GM19438 (cell line): ENCODE data around the gene SGK2.

ENCODE experiments used
- ATAC-seq: cut with Tn5 transposase; IDR thresholded peaks from one replicate; pipeline ENCODE4 v1.9.1; 2021; ENCODE audit warnings: low read depth; ENCODE audit not compliant: unreplicated experiment

Gene SGK2

DNA sequence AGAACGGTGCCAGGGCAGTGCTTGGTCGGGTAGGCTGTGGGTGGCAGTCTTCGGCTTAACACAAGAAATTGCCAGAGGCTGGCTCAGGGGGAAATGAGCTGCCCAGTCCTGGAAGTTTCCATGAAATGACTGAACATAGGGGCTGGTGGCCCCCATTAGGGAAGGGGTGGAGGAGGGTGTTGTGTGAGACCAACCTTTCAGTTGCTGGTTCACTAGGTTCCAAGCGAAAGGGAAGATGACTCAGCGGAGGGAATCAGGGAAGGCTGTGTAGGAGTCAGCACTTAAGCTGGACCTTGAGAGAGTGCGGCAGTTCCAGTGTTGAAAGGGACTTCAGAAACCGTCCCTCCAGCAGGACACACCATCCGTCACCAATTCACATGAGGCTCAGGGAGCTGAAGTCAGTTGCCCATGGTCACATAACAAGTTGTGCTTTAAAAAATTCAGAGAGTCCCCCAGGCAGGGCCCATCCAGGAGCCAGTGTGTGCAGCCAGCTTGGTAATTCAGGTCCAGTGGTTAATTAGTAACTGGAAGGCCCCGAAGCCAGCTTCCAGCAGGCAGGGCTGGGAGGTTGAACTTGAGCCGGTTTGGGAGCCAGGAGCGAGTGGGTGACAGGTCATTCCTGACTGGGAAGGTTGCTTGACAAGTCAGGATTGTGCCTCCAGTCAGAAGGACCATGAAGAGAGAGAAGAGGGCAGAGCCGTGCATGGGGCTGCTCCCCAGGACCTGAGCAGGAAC lies at the start of gene SGK2:
TSS of gene SGK2 (plus strand) at position 616 of the 735 bp plus-strand sequence. CDS start 7,469 bp downstream, outside the sequence.
- no peak for ATAC-seq

- ATAC-seq = no peak
These were observed 46.9 kb upstream of the SGK2 start for GRCh38 chr20:43511879-43512278.

- peak; percentile 5 for ATAC-seq
These were observed 45.4 kb upstream of the SGK2 start for GRCh38 chr20:43513372-43513930.

DNA sequence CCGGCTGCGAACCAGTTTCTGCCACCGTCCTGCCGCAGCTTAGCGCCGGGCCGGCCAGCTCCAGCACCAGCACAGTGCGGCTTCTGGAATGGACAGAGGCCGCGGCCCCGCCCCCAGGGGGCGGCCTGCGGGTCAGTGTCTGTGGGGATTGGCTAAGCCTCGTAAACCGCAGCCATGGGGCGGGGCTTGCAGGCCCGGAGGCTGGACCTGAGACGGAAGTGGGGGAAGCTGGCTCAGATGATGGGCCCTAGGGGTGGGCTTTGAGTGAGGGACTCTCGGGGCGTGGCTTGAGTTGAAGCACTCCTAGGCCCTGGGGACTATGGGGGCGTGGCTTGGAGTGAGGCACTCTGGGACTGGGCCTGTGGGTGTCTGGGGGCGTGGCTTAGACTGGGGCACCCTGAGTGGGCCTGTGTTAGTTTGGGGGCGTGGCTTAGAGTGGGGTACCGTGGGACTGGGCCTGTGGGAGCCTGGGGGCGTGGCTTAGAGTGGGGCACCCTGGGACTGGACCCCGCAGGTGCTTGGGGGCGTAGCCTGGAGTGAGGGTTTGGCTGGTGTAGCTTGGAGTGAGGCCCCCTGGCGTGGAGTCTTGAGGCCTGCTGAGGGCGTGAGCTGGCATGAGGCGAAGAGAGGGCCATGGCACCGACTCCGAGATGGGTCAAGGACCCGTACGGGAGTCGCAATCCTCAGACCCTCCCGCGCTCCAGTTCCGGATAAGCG lies 44.7 kb upstream of the SGK2 start:
- ATAC-seq = peak; percentile 82

- peak; percentile 20 for ATAC-seq
These were observed 44.2 kb upstream of the SGK2 start for GRCh38 chr20:43514648-43514999.

DNA sequence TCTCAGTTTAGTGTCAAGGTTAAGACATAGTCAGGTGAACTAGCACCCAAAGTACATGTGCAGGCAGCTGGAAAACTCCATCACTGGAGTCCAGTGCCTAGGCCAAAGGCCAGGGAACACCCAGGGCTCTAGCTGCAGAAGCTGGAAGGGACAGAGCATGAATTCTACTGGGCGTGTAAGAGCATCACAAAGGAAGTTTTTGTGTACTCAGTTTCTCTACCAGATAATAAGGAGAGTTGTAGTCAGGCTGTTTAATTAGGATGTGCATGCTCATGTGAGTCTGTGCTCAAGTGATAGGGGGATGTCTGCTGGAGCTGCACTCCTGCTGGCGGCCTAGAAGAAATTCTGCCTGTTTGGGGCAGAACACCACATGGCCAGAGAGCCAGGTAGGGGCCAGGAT lies 43.2 kb upstream of the SGK2 start:
- ATAC-seq = no peak

DNA sequence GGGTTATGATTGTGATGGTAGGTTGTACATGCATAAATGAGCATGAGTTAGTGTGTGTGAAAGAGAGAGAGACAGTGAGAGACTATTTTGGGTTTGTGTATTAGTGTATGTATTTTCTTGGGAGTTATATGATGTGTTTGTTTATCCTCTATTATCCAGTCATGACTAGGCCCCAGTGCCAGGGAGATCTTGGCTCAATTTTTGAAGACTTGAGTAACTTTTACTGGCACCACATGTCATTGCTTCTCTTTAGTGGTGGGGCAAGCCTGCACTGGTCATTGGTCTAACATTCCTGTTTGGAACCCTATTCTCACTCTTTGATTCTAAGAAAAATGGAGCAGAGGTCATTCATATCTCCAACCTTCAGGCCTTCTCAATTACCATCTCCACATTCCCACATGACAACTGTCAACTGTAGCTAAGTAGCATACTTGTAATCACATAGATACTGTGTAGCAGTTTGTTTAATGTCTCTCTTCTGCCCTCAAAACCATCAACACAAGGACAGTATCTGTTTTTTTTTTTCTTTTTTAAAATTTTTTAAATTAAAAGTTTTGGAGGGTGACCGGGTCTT lies 42.5 kb upstream of the SGK2 start:
- no peak for ATAC-seq

DNA sequence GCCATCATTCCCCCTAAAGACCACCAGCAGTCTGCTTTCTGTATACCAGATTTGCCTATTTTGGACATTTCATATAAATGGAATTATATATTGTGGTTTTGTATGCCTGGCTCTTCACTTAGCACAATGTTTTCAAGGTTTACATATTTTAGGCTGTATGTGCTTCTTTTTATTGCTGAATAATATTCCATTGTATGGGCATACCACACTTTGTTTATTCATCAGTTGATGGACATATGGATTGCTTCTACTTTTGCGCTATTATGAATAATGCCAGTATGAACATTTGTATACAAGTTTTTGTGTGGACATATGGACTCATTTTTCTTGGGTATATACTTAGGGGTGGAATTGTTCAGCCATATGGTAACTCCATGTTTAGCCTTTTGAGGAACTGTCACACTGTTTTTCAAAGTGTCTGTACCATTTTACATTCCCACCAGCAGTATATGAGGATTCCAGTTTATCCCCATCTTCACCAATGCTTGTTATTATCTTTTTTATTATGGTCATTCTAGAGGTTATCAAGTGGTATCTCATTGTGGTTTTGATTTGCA lies 38.7 kb upstream of the SGK2 start:
- ATAC-seq = no peak

GRCh38 chr20:43525021-43525420 lies 33.8 kb upstream of the SGK2 start:
- ATAC-seq = no peak

GRCh38 chr20:43528258-43528875 lies 30.5 kb upstream of the SGK2 start:
- ATAC-seq = no peak

DNA sequence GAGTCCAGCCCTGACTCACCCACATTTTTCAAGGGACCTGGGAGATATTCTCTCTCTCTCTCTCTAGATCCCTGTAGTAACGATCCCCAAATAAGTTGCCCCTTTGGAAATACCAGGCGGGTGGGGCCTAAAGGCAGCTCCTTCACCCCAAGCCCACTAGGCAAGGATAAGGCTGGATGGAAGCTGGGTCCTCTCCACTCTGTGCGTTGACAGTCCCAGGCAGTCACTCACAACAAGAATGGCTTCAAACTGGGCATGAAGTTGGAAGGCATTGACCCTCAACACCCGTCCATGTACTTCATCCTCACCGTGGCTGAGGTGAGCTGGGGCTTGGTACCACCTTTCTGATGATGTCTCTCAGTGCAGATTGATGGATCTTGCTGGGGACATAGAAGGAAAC lies 29.8 kb upstream of the SGK2 start:
- ATAC-seq = no peak

DNA sequence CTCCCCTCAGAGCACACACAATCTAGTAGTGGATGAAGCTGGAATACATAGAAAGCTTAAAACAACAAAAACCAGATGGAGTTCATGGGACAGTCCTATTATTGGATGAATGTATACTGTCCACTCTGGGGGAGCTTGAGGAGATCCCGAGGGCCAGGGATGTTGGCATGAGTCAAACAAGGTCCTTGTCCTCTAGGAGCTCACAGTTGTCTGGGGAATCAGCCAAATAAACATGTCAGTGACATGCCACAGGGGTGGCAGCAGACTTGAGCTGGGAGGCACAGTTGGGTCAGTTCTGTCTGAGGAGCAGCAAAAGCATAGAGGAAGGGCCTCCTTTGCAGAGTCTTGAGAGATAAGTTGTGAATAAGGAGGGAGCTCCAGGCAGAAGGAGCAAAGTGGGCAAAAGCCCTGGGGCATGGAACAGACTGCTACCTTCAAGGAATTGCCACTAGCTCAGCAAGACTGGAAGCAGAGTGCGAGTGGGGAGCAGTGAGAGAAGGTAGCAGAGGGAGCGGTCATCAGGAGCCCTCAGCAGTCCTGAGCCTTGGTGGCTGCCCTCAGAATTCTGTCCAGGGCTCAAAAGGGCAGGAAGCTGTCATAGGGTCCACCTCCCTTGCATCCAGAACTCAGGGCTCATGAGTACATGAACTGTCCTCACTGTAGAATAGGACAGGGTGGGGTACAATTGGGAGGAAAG lies 29.2 kb upstream of the SGK2 start:
- no peak for ATAC-seq

GRCh38 chr20:43530321-43531090 lies 28.3 kb upstream of the SGK2 start:
- no peak for ATAC-seq

GRCh38 chr20:43531091-43531443 lies 27.8 kb upstream of the SGK2 start:
- ATAC-seq = no peak

DNA sequence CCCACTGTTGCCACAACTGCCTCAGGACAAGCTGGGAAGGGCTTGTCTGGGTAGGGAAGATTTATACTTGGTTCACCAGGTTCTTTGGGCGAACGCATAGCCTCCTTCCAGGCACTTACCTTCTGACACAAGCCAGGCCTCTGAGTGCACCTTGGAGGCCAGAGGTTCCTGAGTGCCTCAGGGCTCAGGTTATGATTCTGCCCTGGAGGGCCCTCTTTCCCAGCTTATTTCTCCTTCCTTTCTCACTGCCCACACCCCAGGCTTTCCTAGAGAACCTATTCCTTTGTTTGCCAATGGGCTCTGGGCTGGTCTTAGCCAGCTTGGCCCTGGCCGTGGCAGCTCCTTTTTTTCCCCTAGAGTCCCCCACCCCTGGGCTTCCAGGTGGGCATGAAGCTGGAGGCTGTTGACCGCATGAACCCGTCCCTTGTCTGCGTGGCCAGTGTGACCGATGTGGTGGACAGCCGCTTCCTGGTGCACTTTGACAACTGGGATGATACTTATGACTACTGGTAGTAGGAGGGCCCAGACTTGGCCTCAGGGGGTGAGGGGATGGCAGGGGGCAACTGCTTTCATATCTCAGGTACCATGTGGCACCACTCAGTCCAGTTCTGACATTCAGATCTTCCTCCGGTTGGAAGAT lies 26.3 kb upstream of the SGK2 start:
- no peak for ATAC-seq

DNA sequence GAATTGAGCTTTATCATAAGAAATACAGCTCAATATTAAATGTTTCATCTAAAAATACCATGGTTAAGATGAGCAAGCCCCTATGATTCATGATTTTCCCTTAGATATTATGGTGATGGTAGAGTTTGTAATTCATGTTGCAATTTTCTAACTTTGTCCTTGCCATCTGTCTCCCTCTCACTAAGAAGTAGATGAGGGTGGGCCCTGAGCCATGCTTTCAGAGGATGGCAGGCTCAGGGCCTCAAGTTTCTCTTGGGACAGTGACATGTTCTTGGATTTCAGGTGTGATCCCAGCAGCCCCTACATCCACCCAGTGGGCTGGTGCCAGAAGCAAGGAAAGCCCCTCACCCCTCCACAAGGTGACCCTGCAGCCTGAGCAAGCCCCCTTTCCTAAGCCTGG lies 25.8 kb upstream of the SGK2 start:
- no peak for ATAC-seq

DNA sequence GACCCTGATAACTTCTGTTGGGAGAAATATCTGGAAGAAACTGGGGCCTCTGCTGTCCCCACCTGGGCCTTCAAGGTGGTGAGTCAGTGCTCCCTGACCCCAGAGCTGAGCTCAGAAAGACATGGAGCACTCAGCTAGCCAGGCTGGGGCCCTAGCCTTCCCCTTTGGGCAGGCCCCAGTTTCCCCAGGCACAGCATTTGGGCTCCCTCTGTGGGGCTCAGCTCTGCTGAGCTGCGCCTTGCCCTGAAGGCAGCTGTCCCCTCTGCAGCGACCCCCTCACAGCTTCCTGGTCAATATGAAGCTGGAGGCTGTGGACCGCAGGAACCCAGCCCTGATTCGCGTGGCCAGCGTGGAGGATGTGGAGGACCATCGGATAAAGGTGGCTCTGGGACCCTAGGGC lies 24.8 kb upstream of the SGK2 start:
- no peak for ATAC-seq

DNA sequence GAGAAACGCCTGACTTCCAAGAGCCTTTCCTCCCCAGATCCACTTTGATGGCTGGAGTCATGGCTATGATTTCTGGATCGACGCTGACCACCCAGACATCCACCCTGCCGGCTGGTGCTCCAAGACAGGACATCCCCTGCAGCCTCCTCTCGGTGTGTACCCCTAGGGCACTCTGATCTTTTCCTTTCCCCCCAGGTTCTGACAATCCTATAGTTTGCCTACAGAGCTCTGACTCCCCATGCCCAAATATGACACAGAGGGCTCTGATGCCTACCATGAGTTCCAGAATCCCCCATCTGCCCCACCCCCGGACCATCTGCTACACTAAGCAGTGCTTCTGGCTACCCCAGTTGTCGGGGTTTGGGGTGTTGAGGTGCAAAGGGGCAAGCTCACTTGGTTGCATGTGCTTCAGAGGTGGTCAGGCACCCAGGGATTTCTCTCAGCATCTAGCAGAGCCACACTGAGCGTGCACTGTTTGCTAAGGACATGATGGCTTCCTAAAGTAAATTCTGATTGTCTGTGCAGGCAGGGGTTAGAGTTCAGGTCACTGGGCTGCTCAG lies 24.0 kb upstream of the SGK2 start:
- no peak for ATAC-seq
